GM12892 (cell line): ENCODE measurements around the gene DLK1.

ENCODE experiments used
- POLR2A ChIP-seq: IDR thresholded peaks from 2 replicates; pipeline ENCODE4 v1.6.1; 2011; ENCODE audit warnings: low read depth, low read length, control low read depth
- POLR2AphosphoS5 ChIP-seq: IDR thresholded peaks from 2 replicates; pipeline ENCODE4 v1.6.1; 2011; ENCODE audit warnings: low read depth, low read length, control low read depth
- TAF1 ChIP-seq: IDR thresholded peaks from 2 replicates; pipeline ENCODE4 v1.6.1; 2011; ENCODE audit warnings: low read depth, mild to moderate bottlenecking, control low read depth, low read length, borderline replicate concordance

DNA sequence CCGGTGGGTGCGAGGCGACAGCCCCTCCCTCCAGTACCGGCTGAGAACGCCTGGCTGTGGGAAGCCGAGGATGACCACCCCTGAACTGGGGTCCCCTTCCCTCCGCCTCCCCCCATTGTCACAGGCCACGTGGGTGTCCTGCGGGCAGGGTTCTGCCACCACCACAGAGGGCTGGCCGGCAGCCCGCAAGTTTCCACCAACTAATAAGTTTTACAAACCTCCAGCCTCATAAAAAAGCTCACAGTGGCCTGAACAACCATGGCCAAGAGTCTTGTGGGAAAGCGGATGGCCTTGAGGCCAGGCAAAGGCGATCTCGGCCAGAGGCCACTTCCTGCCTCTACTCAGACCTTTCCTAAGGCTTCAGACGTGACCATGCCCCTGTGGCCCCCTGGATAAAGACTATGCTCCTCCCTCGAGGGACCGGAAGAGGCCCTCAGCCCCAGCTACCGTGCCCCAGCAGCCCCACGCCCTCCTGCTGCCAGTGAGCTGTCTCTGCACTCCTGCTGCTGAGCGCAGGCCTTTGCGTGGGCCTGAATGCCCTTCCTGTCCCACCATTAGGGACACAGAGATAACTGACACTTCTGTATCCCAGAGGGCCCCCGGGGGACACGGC is 46.1 kb upstream of the DLK1 start:
- TF ChIP-seq POLR2A (no peak), POLR2AphosphoS5 (no peak), TAF1 (no peak)
